Lung microvascular endothelial cell (primary cell): ENCODE measurements around the gene GIGYF1. TPM values are rescaled to one million over a fixed set of nuclear protein-coding genes. Genes with fewer than 3 reads are reported as not detected.
"Not testable (repeated sequence)": the region's sequence is repeated elsewhere in the genome, so short reads cannot be mapped to it uniquely, and the experiment has no call there.

Source experiments
- DNase-seq, 2 donors: peaks; one replicate each; pipeline versions ENCODE4 v3.0.0 to v3.0.0-alpha.2; 2010; ENCODE audit warnings: low read depth in 2 of 2
- total RNA-seq: library from RNA; depleted of rRNA; stranded (reverse); fragments of >200 nt; gene quantifications from 2 replicates; pipeline ENCODE4 v1.2.1, GENCODE V29; 2014

GIGYF1 gene
- total RNA-seq, 1 donor from 2014 or later, result 14.9 TPM

- no peak for DNase-seq
Observed at GRCh38 chr7:100711369-100711768, 17.3 kb upstream of the GIGYF1 start.

DNA sequence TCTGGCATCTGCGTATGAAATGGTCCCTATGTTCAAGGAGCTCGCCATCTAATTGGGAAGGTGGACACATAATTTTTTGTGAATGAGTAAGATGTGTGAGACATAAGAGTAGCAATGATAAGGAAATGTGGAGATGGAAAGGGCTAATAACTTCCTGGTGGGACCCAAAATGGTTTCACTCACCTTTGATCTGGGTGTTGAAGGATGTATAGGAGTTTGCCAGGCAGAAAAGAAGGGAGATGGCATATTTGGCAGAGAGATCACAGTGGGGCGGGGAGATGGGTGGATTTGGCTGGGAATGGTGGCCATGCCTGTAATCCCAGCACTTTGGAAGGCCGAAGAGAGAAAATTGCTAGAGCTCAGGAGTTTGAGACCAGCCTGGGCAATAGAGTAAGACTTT lies 16.4 kb upstream of the GIGYF1 start:
- DNase-seq, result no peak

DNA sequence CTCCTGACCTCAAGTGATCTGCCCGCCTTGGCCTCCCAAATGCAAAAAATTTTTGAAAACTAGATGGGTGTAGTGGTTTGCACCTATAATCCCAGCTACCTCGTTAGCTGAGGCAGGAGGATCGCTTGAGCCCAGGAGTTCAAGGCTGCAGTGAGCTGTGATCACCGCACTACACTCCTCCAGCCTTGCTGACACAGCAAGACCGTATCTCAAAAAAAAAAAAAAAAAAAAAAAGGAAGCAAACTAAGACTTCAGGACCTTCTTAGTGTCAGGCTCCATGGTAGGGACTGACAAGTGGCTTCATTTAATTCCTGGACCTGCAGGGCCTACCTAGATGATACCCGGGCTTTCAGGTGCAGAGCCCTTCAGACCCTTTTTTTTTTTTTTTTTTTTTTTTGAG lies 14.3 kb upstream of the GIGYF1 start:
- DNase-seq, result no peak

DNA sequence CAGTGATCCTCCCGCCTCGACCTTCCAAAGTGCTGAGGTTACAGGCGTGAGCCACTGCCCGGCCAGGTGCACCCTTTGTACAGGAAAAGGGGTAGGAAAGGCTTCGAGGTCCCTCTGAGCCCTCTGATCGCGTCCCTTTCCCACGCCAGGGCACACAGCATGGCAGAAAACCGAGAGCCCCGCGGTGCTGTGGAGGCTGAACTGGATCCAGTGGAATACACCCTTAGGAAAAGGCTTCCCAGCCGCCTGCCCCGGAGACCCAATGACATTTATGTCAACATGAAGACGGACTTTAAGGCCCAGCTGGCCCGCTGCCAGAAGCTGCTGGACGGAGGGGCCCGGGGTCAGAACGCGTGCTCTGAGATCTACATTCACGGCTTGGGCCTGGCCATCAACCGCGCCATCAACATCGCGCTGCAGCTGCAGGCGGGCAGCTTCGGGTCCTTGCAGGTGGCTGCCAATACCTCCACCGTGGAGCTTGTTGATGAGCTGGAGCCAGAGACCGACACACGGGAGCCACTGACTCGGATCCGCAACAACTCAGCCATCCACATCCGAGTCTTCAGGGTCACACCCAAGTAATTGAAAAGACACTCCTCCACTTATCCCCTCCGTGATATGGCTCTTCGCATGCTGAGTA lies 12.7 kb upstream of the GIGYF1 start:
- DNase-seq, result no peak

DNA sequence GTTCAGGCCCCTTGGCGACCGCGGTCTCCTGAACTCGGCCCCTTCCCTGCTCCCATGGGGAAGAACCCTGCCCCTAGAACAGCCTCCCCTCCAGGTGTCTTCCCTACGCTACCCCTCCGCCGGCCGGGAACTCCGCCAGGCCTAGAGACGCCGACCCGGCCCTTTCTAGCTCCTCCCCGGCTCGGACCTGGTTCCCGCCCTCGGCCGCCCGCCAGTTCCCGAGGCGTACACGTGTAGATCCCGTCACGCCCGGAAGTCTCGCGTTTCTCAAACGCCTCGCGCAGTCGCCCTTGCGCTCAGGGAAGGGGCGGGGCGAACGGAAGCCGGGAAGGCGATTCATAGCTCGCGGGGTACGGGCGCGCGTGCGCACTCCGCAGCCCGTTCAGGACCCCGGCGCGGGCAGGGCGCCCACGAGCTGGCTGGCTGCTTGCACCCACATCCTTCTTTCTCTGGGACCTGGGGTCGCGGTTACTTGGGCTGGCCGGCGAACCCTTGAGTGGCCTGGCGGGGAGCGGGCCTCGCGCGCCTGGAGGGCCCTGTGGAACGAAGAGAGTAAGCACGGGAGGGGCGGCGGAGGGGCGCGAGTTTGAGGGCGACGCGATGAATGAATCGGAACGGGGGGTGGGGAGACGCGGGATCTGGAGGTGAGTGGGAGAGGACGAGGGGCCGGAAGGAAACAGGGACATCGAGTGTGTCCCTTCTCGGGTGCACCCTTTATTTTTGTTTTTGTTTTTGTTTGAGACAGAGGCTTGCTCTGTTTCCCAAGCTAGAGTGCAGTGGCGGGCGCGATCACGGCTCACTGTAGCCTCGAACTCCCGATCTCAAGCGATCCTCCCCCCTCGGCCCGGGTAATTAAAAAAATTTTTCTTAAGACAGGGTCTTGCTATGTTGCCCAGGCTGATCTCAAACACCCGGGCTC lies 12.0 kb upstream of the GIGYF1 start, which contains the start of gene POP7:
Gene POP7, plus strand, starts transcription at position 369 of the 919 bp plus-strand sequence. CDS start 710 bp downstream, outside the sequence.
- peak; percentile 99 for DNase-seq

DNA sequence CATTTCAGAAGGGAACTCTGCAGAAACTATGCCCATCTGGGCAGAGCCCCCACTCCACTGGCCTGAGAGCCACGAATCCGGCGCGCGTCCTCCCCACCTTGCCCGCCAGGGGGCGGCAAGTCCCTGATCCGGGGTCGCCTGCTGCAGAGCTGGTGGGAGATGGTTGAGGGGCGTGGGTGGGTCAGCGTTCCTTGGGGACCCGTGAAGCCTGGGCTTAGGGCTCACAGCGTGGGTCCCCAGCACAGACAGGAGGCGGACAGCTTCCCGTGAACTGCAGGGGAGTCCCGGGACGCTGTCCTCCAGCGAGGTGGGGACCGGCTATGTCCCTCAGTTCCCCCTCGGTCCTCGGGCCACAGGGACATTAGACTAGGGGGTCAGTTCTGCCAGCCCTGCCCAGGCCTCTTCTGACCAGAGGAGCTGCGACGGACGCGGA lies 11.3 kb upstream of the GIGYF1 start:
- peak; percentile 70 to 76 for DNase-seq

DNA sequence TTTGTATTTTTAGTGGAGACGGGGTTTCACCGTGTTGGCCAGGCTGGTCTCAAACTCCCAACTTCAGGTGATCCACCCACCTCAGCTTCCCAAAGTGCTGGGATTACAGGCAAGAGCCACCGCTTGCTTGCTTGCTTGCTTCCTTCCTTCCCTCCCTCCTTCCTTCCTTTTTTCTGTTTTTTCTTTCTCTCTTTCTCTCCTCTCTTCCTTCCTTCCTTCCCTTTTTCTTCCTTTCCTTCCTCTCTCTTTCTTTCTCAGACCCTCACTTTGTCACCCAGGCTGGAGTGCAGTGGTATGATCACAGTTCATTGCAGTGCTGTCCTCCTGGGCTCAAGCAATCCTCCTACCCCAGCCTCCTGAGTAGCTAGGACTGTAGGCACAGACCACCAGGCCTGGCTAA lies 7.0 kb upstream of the GIGYF1 start:
- not testable (repeated sequence) for DNase-seq

DNA sequence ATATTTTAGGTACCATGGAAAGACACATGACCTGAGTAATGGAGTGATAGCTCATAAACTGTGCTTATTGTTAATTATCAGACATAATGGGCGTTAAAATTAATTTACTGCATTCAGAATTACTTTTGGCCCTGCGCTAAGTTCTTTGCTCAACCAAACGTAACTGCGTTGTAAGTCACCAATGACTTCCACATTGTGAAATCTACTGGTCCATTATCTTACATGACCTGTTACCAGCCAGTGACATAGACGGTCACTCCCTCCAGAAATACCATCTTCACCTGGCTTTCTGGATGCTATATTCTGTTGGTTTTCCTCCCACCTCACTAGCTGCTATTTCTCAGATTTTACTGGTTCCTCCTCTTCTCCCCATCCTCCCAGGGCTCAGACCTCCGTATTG lies 5.0 kb upstream of the GIGYF1 start:
- DNase-seq, result no peak

- DNase-seq, result no peak
Observed at GRCh38 chr7:100696123-100696521, 2.1 kb upstream of the GIGYF1 start.

DNA sequence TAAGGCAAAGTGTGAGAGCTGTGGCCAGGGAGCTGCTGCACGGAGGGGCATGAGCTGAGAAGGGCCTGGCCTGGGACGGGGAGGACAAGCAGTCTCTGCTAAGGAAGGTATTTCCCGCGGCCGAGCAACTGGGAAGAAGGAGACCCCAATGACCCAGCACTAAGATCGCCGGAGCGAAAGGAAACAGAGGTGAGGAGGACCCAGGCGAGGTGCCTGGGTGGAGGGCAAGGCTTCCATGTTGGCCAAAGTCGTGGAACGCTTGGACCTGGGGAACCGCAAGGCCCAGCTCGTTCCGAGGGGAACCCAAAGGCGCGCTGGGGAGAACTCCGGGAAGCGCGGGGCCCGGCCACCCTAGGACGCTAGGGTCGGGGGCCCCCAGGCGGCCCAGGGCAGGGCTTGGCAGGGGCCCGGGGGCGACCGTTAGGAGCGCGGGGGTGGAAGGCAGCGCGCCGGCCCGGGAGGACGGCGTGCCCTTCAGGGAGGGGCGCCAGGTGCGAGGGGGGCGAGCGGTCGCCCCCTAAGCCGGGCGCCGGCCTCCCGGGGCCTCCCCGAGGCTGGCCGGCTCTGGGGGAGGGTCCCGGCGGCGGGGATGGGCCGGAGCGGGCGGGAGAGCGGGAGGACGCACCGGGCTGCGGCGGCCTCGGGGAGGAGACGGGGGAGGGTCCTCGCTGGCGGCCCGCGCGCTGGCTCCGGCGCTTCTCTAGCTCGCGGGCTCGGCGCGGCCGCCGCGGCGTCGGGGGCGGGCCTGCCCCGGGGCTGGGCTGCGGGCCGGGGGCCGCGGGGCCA lies 545 bp downstream of the GIGYF1 start:
- peak in 1 of 2 donors; percentile 17 for DNase-seq

- DNase-seq, result no peak
Observed at GRCh38 chr7:100692578-100692961, 1.5 kb downstream of the GIGYF1 start.

GRCh38 chr7:100691676-100692577 lies 2.1 kb downstream of the GIGYF1 start:
- DNase-seq, result peak; percentile 72 to 80

DNA sequence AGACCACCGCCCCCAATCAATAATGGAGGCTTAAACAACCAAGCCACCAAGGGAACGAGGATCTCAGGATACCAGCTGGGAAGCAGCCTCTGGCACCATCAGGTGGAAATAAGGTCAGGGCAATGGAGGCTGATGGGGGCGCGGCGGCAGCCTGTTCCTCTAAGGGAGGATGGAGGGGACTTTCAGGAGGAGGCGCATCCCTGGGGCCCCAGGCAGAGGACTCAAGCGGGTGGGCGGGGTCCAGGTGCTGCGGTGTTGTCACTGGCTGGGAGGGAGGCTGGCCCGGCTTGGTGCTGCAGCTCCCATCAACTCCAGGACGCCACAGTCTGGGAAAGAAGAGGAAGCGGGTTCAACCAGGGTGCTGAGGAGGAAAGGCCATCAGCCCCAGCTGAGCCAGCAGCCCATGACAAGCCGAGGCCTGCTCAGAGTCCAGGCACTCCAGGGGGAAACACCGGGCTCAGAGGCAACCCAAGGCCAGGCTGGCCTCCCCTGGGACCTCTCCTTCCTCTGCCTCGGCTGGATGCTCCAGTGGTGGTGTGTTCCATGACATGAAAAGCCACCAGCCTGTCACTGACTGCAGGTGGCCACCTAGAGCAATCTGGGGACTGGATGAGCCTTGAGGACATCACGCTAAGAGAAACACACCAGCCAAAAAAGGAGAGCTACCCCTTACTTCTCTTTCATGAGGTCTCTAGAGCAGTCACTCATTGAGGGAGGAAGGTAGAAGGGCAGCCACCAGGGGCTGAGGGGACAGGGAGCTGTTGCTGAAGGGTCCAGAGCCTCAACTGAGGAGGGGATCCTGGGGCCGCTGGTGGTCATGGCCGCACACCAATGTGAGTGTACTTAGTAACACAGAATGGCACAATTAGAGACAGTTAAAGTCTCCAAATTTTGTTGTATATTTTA lies 4.6 kb downstream of the GIGYF1 start:
- no peak for DNase-seq

DNA sequence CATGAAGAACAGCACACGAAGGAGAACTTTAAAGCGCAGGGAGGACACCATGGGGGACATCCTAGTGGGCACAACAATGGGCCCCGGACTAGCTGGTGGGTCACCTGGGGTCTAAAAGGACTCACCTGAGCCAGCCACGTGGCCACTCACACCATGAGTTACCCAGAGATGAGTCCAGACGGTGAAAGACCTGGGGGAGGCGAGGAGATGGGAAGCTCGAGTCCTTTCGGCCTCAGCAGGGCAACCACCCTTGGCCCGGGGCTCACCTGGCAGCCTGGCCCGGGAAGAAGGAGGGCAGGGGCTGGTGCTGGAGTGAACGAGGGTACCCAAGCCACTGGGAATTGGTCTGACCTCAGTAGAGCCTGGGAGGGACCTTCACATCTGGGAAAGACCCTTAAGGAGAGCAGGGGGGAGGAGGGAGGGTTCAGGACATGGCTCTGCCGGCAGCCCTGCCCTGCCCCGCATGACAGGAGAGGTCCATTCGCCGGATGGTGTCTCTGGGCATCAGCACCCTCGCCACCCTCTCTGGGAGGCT lies 5.7 kb downstream of the GIGYF1 start:
- DNase-seq, result no peak

DNA sequence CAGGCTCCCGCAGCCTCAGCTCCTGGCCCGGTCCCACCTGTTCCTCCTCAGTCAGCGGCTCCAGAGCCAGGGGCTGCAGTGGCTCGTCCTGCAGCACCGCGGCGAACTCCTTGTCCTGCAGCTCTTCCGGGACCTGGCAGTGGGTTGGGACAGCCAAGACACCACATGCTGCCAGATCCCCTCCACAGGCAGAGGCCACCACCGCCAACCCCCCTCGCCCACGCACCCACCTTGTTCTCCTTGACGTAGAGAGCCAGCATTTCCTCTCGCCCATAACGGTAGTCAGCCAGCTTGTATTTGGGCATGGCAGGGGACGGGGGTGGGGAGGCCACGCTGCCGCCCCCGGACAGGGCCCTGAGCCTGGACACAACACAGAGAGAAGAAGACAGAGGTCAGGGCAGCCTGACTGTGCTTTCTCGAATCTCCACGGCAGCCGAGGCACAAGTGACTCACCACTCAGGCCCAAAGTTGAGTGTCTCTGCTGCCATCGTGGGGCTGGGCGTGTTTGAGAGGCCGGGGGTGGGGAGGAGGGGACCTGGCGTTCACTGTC lies 6.2 kb downstream of the GIGYF1 start:
- DNase-seq, result no peak

DNA sequence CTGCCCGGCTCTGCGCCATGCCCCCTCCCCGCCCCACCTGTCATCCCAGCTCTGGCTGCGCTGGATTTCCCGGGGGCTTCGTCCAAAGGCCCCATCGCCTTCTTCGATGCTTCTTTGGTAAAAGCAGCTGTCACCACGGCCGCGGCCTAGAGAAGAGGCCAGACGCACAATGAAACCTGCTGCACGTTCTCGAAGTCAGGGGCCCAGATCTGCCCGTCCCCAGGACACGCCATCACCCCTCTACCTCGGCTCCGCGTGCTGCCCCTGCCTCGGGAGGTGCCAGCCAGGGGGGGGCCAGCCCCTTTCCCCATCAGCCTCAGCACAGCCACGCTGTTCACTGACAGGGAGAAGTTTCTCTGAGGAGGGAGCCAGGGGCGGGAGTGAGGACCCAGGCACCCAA lies 6.8 kb downstream of the GIGYF1 start:
- DNase-seq, result no peak

DNA sequence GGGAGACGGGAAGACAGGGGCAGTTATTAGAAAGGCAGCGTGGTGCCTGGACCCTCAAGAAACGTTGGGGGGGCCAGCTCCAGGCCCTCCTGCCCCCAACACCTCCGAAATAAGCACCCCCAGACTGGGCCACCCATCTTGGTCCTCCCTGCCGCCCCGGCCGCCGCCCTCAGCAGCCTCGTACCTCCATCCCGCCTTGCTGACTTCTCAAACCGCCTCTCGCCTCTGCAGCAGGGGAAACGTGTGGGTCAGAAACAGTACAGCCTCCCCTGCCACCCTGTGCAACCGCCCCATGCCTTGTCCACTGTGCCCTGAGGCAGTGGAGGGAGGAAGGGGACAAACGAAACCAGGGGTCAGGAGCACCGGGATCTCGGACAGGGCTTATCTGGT lies 7.2 kb downstream of the GIGYF1 start:
- DNase-seq, result no peak

DNA sequence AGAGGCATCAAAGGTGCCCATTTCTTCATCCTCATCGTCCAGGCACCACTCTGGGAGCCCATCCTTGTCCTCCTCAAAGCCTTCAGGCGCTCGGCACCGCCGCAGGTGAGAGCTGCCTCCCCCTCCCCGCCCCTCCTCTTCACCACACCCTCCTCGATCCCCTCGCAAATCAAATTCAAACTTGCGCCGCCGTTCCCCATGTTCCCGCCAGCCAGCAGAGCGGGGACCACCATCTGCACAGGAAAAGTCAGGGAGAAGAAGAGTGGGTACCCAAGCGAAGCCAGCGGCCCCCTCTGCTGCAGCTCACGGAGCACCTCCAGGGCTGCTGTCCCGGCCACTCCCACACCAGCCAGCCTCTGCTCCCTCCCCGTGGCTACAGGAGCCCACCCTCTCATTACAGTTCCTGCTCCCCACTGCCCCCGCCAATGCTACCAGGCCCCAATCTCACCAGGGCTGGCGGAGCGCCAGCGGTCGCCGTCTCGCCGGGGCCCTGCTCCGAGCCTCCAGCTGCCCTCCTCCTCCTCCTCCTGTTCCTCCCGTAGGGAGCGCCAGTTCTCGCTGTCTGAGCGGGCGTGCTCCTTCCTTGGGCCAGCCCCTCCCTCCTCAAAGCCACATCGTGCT lies 7.7 kb downstream of the GIGYF1 start:
- DNase-seq, result no peak

DNA sequence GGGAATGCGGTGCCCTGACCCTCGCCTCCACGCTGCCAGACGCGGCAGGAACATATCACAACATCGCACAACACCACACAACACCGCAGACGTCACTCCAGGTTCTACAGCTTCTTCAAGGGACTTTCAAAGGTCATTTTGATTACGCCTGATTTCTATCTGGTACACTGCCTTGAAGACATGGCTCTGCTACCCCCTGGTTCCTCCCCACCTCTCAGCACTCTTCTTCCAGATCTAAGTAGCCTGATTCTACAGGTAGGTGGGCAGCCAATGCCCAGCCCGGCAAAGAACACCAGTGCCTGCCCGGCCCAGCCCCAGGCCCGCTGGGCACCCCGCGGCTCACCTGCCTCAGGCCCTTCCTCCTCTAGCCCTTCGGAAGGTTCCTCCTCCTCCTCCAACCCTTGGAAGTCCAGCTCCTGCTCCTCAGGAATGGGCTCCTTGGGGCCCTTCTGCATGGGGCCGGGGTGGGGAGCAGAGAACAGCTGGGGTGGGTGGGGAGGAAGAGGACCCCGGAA lies 8.4 kb downstream of the GIGYF1 start:
- DNase-seq, result no peak
